GM18511 (cell line): ENCODE data around the gene CNTNAP2.

Experiments
- ATAC-seq: cut with Tn5 transposase; IDR thresholded peaks from one replicate; pipeline ENCODE4 v1.9.1; 2021; ENCODE audit warnings: mild to moderate bottlenecking, moderate library complexity; ENCODE audit not compliant: unreplicated experiment

The CNTNAP2 gene

DNA sequence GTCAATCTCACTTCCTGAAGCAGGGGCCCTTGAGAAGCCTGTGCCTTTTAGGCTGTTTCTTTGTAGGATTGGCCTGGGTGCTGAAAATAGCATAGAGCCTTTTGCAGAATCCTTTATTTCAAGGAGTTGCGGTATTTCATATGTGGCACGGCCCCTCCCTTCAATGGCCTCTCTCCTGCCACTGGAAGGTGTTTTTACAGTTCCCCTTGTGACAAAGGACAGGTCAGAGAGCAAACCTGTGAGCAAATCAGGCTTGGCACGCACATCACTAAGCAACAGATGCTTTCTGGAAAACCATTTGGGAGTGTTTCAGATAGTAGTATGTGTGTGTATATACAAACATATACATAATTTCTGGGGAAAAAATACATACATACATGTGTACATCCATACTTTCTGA is 2085.4 kb downstream of the CNTNAP2 start:
- no peak for ATAC-seq

DNA sequence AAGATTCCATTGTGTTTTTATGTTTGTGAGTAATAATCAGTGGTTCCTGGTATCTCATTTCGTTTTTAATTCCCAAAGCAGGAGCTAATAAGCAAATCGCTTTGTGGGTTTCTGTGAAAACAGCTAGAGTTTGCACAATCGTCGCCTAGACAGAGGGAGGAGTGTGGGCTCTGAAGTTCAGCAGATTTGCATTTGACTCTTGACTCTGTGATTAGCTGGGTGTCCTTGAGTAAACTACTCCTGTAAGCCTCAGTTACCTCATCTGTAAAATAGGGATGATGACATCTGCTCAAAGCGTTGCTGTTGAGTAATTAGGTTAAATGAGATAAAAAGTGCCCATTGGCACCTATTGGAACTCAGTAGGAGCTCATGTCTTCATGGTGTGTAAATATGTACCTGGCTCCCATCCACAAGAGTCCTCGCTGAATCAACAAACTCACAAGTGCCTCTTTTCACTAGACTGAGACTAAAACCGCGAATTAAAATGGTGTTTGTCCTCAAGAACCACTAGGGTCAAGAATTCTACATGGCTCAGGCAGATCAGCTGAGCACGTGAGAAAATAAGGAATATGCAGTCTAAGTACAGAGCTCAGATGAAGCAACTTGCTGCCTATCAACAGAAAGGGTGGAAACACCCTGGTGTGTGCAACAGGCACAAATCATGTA is 2088.2 kb downstream of the CNTNAP2 start:
- ATAC-seq: no peak

DNA sequence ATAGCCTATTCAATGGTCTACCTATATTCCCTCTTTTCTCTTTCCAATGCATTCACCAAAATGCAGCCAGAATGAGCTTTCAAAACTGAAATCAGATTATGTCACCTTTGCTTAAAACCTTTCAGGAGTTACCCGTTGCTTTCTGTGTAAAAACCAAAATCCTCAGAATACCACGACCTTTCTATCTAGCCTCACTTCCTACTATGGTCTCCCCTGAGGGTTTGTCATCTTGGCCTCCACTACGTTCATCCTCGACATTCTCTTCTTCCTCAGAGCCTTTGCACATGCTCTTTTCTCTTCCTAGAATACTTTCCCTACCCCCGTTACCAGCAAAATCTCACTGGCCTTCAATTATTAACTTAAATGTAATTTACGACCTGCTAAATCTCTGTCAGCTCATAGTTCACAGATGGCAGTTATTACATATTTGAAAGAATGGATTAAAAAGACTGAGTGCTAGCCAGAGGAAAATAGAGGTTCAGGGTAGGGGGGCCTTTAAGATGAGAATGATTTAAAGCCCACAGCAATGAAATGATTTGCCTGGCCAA is 2093.1 kb downstream of the CNTNAP2 start:
- no peak for ATAC-seq

DNA sequence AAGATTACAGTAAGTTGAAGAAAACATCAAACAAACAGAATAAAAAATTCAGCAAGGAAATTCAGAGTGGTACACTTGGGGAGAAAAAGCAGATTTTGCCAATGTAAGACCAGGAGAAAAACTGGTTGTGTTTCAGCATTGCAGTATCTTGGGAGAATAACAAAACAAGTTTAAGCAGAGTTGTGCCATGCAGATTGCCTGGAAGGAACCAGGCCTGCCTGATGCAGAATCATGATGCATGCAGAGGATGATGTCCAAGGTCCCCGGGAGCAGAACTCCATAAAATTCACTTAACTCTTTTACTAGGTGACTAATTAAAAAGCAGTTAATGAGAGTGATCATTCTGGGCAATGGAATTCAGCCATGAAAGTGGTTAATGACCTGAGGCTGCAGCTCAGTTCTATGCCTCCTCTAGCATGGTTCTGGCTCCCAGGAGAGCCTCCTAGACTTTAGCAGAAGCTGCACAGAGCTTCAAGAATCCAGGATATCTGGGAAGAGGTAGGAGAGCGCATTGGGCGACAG is 2094.3 kb downstream of the CNTNAP2 start:
- no peak for ATAC-seq

DNA sequence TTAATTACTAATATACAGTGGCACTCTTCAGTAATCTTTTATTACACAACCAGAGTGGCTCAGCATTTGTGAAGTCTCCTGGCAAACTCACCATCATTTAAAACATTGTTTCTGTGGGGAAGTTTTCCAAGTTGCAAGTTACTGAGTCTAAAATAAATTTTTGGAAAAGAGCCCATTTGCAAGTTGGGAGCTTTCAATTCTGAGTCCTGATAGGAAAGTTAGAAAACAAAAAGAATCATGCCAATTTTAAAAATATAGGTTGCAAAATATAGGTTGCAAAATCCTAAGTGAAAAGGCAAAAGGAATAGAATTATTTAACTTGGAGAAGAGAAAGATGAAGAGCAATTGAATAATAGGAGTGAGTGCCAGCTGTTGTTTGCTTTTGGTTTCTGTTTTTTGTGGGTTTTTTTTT is 2095.1 kb downstream of the CNTNAP2 start:
- no peak for ATAC-seq

DNA sequence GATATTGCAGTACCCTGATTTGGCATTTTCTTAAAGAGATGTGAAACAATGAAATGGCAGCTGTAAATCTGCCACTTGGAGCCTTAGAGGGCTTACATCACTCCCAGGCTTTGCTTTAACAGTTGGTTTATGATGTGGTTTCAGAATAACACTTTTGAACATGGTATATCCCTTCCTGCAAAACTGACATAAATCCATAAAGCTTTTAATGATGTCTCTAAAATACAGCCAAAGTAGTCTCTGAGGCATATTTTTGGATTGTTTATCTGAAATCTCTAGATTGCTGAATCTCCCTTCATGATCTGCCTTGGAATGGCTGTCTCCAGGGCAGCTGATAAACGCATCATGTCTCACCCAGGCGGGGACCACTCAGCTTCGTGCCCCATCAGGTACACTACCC is 2096.1 kb downstream of the CNTNAP2 start:
- ATAC-seq: no peak

DNA sequence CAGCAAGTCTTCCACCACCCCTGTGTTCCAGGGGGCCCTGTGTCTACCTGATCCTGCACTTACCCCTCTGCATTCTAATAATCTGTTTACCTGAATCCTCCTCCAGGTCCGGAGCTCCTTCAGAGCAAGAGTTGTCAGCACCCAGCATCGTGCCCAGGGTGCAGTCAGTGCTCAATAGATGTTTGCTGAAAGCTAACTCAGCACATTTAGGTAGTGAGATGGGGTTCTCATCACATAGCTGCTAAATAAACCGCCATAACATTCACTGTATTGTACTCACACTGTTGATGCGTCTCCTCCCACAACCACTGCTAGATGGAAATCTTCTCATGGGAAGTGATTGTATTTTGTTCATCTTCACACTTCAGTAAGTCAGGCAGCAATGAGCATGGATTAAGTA is 2097.5 kb downstream of the CNTNAP2 start:
- no peak for ATAC-seq

DNA sequence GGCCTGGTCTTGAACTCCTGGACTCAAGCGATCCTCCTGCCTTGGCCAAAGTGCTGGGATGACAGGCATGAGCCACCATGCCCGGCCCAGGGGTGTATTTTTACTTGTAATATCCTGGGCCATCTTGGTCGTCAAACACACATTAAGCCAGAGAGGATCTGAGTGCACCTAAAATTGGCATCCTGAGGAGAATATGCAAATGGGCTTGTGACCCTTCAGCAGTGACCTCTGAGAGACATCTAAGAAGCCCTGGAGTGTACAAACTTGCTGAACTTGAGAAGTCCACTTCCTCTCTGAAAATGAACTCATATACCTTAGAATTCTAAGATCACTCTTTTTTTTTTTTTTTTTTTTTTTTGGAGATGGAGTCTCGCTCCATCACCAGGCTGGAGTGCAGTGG is 2102.0 kb downstream of the CNTNAP2 start:
- no peak for ATAC-seq

DNA sequence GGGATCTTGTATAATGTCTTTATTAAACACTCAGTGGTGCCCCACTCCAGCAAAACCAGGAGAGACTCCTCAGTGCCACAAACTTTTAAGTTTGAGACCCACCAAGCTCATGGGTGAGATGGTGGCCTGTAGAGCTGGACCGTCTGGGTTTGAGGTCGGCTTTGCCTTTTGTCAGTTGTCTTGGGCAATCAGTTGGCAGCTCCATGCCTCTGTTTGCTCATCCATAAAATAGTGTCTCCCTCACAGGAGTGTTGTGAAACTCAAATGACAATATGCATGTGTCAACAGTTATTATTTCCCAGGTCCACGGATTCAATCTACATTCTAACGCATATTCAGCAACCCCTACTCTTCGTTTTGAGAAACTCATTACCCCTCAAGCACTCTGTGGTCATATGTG is 2106.1 kb downstream of the CNTNAP2 start:
- ATAC-seq: no peak

DNA sequence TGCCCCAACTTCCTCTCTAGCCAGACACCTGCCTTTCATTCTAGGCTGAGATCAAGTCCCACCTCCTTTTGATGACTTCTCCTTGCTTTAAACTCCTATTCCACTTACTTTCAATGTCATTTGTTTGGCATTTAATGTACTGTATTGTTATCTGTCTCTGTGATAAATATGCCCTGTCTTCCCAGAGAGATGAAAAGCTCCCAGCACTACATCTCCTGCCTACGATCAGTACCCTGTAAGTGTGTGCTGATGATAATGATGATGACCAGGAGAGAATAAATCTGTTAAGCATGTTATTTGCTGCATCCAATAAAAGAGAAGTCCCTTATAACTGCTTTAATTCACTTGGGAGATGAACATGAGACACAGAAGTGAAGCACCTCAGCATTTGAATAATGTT is 2106.6 kb downstream of the CNTNAP2 start:
- ATAC-seq: no peak

DNA sequence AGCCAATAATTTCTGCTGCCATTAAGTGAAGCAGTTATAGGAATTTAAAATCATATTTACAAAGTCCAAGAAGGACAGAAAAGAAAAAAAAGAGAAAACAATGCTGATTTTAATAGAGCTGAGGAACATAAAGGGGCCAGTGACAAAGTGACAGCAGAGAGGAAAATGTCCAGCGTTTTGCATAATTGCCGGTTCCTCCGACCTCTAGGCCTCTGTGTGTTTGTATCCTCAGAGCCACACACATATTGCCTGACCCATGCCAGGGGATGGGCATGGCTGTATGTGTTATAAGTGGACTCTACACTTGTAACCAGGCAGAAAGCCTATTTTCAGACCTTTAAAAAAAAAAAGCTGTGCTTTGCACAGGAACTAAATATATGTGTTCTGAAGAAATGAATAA is 2107.1 kb downstream of the CNTNAP2 start:
- no peak for ATAC-seq

DNA sequence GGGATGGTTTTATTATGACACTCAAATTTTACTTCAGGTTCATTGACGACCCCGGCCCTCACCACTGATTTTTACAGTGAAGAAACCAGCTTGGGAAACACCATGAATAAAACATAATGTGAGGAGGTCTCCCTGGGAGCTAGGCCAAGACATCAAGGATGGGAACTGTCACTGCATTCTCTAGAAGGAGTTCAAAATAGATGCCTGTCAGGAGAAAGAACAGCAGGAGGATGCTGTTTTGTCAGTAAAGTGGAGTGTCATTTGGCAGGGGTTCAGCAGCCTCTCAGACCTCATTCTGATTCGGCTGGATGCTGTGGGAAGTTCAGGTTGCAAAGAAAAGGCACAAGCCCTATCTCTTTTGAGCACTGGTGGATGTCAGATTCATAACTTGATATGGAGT is 2113.7 kb downstream of the CNTNAP2 start:
- no peak for ATAC-seq

DNA sequence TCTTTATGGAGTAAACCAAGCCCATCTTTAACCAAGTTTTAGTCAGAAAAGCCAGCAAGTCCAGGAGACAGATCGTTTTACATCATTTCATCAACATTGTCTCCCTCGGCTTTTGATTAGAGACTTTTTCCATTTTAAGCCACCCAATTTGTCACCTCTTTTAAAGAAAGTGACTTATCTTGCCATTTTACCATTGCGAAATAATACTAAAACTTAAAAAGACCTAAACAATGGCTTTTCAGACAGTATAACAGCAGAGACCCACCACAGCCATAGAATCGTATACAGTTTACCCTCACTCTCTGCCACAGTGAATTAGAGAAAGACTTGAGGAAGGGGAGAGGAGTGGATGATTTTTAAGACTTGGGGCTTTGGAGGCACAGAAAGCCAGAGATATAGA is 2114.3 kb downstream of the CNTNAP2 start:
- no peak for ATAC-seq

DNA sequence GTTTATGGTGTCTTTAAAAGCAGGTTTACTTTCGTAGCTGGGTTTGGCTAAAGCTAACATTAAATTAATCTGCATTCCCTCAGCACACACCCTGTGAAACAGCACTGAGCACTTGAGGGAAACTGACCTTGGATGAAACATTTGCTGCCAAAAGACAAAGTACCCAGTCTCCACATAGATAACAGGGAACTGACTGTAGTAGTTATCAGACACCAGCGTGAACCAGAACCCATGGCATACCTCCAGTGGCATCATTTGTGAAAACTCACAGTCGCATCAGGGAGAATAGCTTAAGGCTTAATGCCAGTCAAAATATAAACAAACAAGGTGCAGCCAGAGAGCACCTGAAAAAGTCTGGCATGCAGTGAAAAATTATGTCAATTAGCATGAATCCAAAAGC is 2116.2 kb downstream of the CNTNAP2 start:
- ATAC-seq: no peak

DNA sequence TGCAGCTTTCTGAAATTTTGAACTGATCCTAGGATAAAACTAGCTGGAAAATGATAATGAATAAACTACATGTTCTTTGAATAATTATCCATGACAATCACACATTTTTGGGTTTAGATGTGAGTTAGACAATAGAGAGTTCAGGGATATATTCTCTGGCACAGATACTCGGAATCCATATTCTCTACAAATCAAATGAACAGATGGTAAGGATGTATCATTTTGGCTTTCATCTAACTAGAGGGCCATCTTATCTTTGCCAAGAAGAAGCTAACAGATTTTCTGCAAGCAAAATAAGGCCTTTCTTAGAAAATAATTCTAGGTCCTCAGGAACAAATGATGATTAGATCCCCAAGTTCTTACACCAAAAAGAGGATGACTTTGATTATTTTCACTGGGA is 2118.1 kb downstream of the CNTNAP2 start:
- no peak for ATAC-seq

DNA sequence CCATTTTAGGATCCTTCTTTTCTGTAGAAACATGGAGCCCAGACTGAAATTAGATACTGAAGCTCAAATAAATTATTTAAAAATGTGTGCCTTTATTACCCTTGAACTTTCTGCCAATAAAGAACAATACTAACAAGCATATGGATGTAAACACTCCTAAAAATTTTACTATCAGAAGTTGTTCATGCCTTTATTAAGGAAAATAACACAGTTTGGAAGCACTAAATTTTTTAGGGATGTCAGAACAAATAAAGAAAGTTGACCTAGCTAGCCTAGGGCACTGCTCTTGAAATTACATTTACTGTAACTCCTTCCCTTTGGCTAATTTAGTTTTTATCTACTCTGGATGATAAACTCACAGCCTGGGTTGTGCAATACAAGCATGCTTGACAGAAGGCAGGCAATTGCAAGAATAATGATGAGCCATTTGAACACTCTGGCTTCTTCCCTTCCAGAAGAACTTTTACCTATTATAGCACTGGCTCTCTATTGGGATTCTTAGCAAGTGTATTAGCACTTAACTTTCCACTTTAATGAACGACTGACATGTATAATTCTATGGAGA is 2122.2 kb downstream of the CNTNAP2 start:
- no peak for ATAC-seq

DNA sequence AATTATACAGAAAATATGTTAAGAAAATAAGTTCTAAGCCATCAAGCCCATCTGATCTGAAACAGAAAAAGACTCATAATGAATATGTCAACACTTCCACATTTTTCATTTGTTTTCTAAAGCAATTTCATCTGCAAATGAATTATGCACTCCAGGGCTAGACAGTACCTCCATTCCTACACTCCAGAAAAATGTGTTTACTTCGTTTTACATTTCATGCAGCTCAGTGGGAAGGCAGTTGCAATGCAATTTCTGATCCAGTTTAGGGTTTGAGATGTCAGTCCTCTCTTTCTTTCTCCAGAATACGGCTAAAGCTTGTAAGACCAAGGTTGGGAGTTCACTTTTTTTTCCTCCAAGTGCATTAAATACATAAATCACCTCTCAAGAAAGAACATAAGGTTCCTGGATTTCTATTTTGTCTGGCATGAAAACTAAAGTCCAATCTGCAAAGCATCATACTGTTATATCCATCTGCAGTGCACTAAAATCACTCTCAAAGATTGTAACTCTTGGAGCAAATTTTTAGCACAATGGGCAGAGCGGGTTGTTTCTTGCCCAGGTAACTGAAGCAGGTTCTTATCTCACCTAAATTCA is 2125.2 kb downstream of the CNTNAP2 start:
- ATAC-seq: peak; percentile 15

DNA sequence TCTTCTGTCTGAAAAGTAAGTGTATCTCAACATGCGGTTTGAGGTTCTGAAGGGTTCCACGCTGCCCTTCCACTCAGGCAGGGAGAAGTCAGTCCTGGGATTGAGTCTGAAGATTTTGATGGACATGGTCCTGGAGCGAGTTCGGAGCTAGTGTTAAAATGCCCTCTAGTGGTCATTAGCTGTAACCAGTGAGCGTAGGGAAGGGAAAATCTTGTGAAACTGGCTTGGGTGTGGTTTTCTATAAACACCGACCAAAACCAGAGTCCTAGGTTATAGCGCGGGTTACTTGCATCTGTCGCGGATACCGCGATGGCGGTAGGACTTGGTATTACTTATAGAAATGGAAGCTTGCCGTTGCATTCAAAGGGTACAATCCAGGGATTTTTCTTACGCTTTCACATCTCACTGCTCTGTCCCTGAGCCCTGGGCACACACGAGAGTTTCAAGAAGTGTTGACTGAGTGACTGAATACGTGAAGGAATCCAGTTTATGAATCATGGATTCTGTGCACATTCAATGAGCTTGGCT is 2125.8 kb downstream of the CNTNAP2 start:
- peak; percentile 86 for ATAC-seq

DNA sequence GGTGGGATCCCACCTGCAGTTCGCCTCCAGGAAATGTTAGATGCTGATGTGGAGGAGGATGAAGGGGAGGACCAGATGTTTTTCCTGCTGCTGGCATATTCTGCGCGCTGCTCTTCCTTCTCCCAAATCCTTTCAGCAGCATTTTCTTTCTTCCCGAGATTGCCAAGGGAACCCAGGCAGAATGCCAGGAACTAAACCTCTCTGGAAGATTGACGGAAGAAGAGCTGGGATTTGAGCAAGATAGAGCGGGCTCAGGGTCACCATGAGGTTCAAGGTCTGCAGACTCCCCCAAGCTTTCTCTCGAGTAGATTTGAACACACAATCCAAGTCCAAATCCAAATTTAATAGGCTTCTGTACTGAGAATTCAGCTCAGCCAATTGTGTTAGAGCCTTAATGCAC is 2128.8 kb downstream of the CNTNAP2 start:
- no peak for ATAC-seq

DNA sequence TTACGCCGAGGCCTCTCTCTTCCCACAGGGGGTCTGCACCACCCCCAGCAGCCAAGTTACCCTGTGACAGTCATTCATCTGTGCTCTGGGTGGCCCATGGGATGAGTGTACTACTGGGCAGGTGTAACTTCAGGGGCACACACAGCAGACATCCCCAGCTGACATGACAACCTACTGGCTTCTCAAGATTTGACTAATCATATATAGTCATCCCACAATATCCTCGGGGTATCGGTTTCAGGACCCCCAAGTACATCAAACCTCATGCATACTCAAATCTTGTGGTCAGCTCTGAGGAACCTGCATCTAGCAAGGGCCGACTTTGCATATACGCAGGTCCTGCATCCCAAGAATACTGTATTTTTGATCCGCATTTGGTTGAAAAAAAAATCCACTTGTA is 2137.0 kb downstream of the CNTNAP2 start:
- peak; percentile 70 for ATAC-seq

DNA sequence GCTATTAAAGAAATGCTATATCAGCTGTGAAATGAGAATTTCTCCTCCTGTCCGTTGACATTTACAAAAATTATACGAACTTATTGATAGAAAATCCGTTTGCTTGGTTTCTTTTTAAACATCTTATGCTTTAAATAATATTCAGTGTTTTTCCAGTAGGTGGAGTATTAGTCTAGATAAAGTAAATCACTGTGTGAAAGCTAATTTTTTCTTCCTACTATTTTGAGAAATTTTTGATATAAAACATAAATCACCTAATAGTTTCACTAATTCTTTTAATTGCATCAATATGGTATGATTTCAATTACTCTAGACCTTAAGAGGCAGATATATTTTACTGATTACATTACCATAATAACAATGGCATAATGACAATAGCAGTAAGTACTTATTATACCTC is 2138.7 kb downstream of the CNTNAP2 start:
- no peak for ATAC-seq

DNA sequence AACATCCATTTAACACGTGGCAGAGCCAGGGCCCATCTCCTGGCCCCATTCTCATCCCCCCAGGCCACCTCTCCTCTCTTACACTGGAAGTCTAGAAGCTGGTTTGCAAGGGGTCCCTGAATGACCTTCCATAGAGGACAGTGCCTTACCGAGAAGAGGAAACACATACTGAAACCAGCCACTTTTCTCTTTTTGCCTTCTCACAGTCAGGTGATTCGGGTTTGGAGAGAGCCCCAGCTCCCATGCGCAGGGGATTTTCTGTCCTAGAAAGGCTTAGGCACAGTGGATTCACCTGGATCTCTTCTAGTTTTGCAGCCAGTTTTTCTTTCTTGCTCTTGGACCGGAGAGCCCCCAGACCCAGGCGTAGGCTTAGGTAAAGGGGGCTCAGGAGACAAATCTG is 2139.8 kb downstream of the CNTNAP2 start:
- ATAC-seq: no peak
